ENCODE results near the gene MEX3D.
"Not testable (repeated sequence)": the region's sequence is repeated elsewhere in the genome, so short reads cannot be mapped to it uniquely, and the experiment has no call there.

Gene MEX3D

GRCh38 chr19:1533510-1534150 is 34.5 kb downstream of the MEX3D start:
- DNase-seq: no peak

- no peak for DNase-seq
Observed at GRCh38 chr19:1532003-1532402, 36.1 kb downstream of the MEX3D start.

- DNase-seq: no peak
Observed at GRCh38 chr19:1531587-1531986, 36.5 kb downstream of the MEX3D start.

- not testable (repeated sequence) for DNase-seq
Observed at GRCh38 chr19:1530856-1531255, 37.3 kb downstream of the MEX3D start.

GRCh38 chr19:1529430-1529816 is 38.7 kb downstream of the MEX3D start:
- DNase-seq: no peak

GRCh38 chr19:1528596-1529429 is 39.3 kb downstream of the MEX3D start:
- DNase-seq: no peak

GRCh38 chr19:1527650-1528309 is 40.3 kb downstream of the MEX3D start:
- DNase-seq: no peak

GRCh38 chr19:1526979-1527649 is 41.0 kb downstream of the MEX3D start:
- DNase-seq: no peak

- no peak for DNase-seq
Observed at GRCh38 chr19:1526066-1526778, 41.9 kb downstream of the MEX3D start.

- no peak for DNase-seq
Observed at GRCh38 chr19:1525343-1525742, 42.8 kb downstream of the MEX3D start.

- DNase-seq: no peak
Observed at GRCh38 chr19:1524972-1525325, 43.2 kb downstream of the MEX3D start.

GRCh38 chr19:1524287-1524971 is 43.7 kb downstream of the MEX3D start:
- no peak for DNase-seq

GRCh38 chr19:1523412-1524286 is 44.5 kb downstream of the MEX3D start, which contains the start of gene PLK5:
TSS of gene PLK5 (plus strand) at chr19:1524077. CDS start at chr19:1526997, 2,920 bp downstream.
- DNase-seq: no peak

GRCh38 chr19:1522838-1523237 is 45.3 kb downstream of the MEX3D start:
- DNase-seq: no peak

- no peak for DNase-seq
Observed at GRCh38 chr19:1522061-1522460, 46.1 kb downstream of the MEX3D start.

- no peak for DNase-seq
Observed at GRCh38 chr19:1521636-1522035, 46.5 kb downstream of the MEX3D start.

- no peak for DNase-seq
Observed at GRCh38 chr19:1520203-1520780, 47.8 kb downstream of the MEX3D start.

GRCh38 chr19:1519802-1520201 is 48.3 kb downstream of the MEX3D start:
- DNase-seq: not testable (repeated sequence)

- DNase-seq: no peak
Observed at GRCh38 chr19:1518471-1518870, 49.7 kb downstream of the MEX3D start.

- no peak for DNase-seq
Observed at GRCh38 chr19:1516395-1516753, 51.8 kb downstream of the MEX3D start.
